Activated CD4-positive, alpha-beta T cell treated with anti-CD3 and anti-CD28 coated beads, Interleukin-10, Interleukin-2, amounts not matched to agents 100 ng/mL and 50 ng/mL, durations not matched to agents 16 hours and 8 hours (primary cell): ENCODE measurements around the gene PIK3AP1.
"Not testable (repeated sequence)": the region's sequence is repeated elsewhere in the genome, so short reads cannot be mapped to it uniquely, and the experiment has no call there.

Experiments used
- DNase-seq: peaks from one replicate; pipeline ENCODE4 v3.0.0-alpha.2; 2020

The PIK3AP1 gene

DNA sequence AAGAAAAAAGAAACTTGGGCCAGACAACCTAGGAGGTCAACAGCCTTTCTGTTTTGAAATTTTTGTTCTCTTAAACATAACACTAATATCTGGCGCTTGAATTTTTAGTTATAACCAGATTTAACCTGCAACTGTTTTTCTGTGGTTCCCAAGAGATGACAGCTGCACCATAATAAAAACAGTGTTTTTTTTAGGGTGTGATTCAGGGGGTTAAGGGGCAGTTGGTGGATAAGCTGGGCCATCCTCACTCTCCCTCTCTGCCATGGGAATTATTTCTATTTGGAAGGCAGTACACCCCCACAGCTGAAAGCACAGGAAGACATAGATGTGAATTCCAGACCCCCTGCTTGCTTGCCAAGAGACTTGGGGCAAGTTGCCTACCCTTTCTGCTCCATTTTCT lies 113.4 kb downstream of the PIK3AP1 start:
- no peak for DNase-seq

DNA sequence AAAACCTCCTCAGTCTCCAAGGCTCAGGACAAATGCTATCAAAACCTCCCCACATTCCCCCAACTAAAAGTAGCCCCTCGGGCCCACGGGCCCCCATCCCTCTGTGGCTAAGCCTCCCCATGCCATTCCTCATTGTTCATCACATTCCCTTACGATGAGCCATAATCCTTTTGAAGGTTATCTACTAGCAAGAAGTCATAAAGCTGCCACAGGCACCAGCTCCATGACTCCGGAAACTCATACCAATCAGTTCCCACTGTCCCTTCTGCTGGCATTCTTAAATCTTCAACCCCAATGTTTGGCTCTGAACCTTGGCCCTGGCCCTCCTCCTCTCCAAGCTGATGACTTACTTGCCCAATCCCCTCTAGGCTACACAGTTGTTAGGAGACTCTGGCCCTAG lies 114.1 kb downstream of the PIK3AP1 start:
- DNase-seq: no peak

DNA sequence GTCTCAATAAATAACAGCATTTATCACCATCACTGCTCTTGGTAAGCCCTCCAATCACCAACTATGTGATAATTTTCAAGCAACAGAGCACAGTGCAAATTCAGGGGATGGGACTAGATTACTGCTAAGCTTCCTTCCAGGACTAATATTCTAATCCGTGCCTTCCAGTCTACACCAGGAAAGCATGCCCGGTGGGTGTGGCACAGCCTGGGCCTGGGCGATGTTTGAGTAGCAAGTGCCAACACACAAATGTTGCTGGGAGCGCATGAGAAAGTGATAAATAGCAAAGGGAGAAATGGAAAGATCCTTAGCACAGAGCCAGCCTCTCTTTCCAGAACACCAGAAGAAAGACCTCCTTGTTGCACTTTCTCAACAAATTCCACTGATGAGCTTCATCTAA lies 120.0 kb downstream of the PIK3AP1 start:
- DNase-seq: no peak

DNA sequence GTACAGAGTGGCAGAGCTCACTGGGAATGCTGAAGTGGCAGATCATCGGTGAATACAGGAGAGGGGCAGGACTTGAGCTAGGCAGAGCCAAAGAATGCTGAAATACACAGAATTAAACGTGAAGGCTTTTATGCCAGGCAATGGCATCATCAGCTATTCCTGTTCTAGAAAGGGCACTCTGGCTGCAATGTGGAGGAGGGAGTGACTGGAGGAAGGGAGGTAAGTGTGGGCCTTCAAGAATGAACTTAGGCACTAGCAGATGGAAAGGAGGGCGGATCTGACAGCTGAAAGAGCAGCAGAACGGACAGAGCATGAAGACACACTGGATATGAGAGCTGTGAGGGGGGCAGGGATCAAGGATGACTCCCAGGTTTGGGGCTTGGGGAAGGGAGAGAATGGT lies 121.5 kb downstream of the PIK3AP1 start:
- DNase-seq: no peak

DNA sequence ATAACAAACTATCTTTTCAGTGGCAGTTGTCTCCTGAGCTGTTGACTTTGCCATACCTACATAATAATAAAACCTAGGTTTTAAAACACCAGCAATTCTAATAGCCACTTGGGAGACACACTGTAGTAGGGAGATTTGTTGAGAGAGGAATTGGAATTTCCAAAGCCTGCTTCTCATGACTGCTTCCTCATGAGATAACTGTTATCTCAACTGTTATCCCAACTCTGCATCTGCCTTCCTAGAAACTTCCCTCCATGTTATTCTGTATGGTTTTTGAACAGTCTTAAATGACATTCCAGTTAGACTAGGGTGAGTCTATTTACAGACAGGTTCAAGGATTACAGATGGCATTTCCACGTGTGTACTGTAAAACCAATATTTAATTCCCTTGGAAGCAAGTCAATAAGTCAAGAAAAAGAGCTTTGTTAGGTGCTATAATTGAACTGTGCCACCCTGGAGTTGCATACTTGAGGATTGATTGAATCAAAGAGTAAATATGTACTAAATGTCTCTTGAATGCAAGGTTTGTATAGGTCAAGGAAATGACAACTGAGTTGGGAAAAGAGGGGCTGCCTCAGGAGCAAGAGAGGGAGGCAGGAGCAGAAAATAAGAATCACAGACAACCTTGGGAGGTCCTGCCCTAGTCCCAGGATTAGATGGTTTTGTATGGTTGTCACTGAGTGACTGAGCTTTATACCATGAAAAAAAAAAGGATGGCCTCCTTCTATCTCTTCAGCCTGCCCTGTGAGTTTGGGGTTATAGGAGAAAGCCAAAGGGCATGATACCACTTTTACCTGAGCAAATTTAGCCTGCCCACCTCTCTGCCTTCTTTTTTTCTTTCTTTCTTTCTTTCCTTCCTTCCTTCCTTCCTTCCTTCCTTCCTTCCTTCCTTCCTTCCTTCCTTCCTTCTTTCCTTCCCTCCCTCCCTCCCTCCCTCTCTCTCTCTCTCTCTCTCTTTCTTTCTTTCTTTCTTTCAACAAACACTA lies 123.6 kb downstream of the PIK3AP1 start:
- DNase-seq: no peak

DNA sequence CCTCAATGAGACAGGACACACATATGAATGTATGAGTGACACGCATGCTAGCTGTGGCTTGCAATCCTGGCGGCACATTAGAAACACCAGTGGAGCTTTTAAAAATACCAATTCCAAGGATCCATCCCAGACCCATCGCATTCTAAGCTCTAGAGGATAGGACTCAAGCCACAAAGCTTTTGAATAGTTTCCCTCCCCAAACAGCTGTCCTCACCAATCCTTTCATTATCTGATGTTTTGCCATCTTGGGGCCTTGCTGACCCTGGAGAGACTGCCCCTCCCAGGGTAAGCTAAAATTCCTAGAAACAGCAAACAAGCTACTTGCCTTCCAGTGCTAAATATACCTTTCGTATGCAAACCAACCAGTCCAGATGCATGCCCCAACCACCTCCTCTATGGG lies 124.6 kb downstream of the PIK3AP1 start:
- DNase-seq: no peak

DNA sequence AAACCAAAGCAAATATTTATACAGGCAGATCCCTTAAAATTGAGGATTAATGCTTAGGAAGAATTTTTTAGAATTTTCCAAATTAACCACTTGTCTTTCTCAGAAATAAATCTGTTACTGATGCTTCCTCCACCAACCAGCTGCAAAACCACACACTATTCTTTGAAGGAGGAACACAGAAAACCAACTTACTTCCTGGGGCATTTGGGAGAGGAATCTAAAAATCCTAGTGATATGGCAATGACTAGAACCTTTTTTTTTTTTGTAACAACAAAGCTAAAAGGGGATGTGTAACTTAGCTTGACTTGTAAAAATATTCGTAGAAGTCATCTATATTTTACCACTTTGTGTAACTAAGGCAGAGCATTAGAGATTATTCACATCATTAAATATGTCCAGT lies 128.4 kb downstream of the PIK3AP1 start:
- DNase-seq: no peak

DNA sequence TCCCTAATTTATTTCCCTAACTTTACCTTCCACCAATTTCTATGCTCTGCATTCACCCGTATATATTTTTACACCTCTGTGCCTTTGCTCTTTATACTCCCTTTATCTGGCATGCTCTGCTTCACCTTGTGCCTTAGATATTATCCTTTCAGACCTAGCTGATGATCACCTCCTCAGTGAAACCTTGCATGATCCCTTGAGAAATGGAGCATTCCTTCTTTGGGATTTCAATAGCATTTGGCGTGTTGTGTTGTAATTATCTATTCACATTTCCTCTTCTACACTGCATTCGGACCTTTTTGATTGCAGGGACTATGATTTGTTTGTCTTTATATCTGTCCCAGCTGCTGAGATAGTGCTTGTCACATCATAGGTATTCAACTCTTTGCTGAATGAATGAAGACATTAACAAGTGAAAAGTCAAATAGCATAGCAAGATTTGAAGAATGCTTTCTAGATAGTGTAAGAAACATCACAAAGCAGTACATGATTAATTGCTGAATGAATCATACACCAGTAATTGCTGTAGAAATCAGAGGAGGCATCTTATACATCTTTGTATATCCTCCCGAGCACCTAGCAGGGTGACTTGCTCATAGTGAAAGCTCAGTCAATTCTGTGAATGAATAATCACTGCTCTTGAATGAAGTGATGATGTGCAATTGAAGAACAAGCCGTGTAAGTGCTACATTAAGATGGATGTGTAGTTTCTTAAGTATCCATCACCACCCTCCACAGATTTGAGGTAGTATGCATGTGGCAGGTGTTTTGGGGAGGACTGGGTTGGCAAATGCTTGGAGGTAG lies 131.5 kb downstream of the PIK3AP1 start:
- DNase-seq: peak; percentile 94

DNA sequence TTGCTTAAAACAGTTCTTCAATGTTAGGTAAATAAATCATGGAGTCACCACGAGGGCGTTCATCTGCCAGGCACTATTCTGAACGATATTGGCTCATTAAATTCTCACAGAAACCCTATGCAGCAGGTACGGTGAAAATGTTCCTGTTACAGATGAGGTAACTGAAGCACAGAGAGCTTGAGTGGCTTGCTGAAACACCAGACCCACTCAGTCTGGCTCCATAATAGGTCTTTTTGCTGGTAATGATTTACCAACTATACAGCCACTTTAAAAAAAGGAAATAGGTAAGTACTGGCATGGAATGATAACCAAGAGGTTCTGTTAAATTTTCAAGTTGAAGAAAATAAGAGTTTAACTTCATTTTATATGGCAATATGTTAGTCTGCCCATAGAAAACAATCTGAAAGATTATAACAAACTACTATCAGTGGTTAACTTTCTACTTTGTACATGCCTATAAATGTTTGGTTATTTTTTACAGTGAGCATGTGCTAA lies 132.2 kb downstream of the PIK3AP1 start:
- peak; percentile 6 for DNase-seq

DNA sequence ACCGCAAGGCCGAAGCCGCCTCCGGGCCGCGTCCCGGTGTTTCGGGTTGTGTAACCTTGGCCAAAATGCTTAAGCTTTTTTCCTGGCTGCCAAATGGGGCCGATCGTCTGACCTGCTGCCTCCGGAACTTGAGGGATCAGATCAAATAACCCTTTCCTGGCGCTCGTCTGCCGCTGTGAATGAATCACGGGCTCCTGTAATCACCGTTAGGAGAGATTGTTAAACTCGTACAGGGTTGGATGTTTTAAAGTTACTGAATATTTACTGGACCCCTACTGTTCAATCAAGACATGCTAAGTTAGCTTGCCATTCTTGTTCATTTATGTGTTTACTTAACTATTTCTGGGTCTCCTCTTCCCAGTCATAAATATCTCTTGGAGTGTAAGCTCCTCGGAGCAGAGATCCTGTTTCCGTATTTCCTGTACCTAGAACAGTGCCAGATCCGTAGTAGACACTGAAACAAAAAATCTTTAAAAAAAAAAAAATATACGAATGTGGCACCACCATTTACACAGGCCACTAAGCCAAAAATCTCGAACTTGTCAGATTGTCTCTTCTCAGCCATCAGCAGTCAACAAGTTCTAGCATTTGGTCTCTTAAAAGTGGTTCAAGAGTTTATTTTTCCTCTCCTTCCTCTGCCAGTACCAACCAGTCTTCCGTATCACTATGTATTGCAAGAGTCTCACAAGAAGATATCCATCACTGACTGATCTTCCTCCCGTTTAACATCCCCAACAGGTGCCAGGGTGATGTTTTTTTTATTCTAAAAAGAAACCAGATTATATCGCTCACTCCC lies 132.9 kb downstream of the PIK3AP1 start:
- peak; percentile 66 for DNase-seq

DNA sequence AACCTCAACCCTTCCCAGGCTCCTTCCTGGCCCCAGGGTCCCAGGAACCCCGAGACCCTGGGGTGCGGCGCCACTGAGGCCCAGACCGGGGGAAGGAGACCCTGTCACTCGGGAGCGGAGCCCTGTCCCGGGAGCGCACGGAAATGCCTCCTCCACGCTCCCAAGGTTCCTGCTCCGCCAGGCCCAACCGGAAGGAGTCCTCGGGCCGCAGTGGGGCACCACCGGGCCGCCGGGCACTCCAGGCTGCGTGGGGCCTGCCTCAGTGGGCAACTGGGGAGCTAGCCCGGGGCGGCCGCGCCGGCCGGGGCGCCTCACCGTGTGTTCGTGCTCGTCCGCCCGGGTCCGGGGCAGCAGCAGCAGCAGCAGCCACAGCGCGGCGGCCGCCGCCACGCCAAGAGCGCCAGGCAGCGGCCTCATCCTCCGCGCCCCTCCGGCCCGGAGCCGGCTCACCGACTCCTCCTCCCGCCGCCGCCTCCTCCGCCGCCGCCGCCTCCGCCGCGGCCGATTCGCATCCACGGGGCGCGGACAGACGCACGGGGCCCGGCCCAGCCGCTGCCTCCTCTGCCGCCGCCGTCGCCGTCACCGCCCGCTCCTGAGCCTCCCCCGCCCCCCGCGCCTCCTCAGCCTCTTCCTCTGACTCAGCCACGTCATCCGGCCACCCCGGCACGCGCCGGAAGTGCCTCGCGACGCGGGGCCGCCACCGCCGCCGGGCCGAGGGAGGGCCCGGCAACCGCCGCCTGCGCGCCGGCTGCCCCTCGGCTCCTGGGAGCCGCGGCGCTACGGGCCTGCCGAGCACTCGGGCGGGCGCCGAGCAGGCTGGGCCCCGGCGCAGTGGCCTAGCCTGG lies 133.7 kb downstream of the PIK3AP1 start, which contains the start of gene TM9SF3:
TSS of gene TM9SF3 (minus strand) at position 594 of the 845 bp plus-strand sequence. CDS start at position 417, 177 bp downstream.
- DNase-seq: peak; percentile 94

DNA sequence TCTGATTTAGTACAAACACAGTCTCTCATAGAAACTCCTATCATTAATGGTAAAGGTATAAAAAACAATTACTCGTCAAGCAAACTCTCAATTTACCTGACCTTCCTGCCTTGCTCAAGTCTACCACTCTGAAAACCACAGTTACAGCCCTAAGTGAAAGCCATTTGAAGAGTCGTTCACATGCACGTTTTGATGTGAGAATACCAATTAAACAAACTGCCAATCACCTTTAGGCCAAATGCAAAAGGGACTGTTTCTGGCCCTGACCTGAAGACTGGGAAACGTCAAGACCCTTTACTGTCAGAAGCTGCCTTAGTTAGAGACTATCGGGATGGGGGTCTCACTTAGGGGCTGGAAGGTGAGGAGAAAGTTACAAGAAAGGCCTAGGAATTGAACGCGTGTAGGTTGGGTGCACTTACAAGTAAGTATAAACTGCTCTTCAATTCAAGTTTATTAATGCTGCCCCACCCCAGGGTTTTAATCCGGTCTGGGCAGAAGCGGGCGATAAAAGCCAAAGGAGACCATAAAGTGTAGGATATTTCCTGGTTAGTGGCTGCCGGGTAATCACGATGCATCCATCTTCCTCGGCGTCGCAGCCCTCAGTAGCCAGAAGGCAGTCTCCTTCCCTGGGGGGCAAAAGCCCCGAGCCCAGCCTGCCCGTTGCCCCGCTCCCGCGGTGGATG lies 134.4 kb downstream of the PIK3AP1 start:
- peak; percentile 41 for DNase-seq

DNA sequence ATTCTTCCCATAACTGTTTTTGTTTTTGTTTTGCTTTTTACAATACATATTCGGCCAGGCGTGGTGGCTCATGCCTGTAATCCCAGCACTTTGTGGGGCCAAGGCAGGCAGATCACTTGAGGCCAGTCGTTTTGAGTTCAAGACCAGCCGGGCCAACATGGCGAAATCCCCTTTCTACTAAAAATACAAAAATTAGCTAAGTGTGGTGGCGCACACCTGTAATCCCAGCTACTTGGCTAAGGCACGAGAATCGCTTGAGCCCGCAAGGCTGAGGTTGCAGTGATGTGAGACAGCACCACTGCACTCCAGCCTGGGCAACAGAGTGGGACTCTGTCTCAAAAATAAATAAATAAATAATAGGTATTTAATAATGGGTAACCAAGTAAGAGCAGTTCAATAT lies 135.8 kb downstream of the PIK3AP1 start:
- DNase-seq: no peak

DNA sequence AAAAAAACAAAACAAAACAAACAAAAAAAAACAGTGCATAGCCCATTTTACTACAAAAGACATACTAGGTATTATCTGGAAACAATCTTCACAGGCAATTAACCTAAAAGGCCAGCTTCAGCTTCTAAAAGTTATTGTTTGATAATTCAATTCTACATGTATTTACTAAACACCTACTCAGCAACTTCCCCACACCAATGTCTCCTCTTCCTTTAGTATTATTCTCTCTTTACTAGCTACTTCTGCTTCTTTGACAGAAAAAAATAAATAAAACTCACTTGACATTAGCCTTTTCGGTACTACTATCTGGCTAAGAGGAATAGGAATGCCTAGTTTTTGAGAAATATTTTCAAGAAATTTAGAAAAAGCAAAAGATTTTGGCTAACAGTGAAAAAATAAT lies 136.3 kb downstream of the PIK3AP1 start:
- no peak for DNase-seq

DNA sequence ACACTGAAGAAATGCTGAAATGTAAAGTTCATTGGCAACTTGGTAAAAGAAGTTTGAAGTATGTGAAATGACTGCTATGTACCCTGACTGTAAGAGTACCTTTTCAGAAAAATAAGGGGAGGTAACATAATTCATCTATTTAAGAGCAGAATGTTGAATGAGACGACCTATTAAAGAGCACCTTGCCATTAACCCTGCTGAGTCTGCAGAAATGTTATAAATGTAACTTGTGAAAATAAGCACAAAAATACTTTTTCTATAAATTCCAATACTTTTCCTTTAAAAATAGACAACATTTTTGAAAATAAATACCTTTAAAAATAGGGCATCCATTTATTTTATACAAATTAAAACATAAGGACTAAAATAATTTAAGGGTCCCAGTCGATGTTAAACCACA lies 141.2 kb downstream of the PIK3AP1 start:
- no peak for DNase-seq

DNA sequence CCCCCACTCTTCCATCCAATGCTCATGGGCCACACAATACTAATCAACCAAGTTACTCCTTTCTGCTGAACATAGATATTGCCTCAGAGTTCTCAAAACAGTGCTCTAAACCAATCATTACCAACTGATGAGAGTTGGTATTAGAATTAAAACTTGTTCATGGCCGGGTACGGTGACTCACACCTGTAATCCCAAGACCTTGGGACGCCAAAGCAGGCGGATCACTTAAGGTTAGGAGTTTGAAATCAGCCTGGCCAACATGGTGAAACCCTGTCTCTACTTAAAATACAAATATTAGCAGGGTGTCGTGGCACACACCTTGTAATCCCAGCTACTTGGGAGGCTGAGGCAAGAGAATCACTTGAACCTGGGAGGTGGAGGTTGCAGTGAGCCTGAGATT lies 141.7 kb downstream of the PIK3AP1 start:
- no peak for DNase-seq

DNA sequence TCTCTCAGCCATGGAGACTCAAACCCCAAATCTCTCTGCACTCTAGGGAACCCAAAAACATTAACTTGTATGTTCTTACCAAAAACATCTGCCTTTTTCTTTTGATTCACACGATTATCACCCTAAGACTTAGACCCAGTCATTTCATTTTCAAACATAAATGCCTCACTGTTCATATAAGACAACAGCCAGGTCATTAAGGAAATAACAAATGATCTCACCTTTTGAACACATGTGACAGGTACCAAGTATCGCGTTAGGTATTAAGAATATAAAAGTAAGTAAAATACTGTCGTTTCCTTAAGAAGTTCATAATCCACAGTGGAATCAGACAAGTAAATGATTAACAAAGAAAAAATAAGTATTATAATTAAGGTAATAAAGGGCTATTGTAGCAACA lies 142.3 kb downstream of the PIK3AP1 start:
- DNase-seq: no peak

DNA sequence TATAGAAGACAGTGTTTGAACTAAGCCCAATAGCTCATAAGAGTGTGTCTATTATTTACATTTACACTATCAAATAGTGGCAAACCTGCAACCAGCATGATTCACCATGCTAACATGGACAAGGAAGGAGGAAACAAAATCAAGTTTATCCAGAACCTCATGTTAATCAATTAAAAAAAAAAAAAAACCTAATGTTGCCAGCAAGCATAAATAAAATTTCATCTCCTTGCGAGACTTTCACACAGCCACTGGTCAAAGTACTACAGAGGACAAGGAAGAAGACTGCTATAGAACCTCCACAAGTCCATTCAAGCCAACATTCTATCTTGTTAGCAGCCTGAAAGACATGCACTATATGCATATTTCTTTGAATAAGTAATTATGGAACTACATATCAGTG lies 143.2 kb downstream of the PIK3AP1 start:
- DNase-seq: no peak

DNA sequence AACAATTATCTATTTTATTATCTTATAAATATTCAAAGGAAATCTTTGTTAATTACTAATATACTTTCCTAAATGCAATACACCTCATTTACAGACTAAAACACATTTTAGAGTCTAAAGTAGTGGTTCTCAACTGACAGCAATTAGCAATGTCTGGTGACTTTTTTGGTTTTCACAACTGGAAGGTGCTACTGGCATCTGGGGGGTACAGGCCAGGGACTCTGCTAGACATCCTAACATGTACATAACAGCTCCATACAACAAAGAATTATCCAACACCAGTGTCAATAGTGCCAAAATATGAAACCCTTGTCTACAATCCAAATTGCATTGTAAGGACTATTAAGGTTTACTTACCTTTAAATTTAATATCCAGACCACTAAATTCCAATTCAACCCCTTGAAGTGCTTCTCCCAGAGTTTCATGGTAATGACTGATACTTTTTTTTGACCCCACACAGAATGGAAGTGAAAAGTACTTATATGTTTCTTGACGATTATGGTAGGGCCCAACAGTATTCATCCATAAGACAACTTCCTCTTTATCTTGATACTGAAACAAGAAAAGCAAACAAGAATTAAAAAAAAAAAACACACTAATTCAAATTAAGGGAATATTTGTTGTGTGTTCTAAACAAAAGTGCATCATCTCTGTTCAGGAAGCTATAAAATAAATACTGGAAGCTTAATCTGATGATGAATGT lies 143.9 kb downstream of the PIK3AP1 start:
- no peak for DNase-seq

DNA sequence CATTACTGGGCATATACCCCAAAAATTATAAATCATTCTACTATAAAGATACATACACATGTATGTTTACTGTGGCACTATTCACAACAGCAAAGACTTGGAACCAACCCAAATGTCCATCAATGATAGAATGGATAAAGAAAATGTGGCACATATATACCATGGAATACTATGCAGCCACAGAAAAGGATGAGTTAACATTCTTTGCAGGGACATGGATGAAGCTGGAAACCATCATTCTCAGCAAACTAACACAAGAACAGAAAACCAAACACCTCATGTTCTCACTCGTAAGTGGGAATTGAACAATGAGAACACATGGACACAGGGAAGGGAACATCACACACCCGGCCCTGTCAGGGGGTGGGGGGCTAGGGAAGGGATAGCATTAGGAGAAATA lies 145.8 kb downstream of the PIK3AP1 start:
- DNase-seq: not testable (repeated sequence)

DNA sequence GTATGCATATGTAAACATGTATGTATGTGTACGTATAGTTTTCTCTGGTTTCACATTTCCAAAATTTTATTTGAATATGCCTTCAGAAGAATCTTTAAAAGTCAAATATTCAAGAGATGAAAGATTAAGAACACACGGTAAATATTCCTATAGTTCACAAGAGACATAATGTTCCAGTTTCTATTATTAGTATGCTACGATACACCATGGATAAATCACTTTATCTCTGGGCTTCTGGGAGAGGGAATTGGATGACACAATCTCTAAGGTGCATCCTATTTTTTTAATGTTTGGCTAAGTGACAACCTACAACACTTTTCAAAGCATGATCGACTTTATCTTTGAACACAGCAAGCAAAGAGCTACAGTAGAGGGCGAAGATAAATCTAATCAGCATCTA lies 147.3 kb downstream of the PIK3AP1 start:
- no peak for DNase-seq
